ENCODE results near the gene LRIG2. TPM values are rescaled to one million over a fixed set of nuclear protein-coding genes. Genes with fewer than 3 reads are reported as not detected.
"Not testable (repeated sequence)": the region's sequence is repeated elsewhere in the genome, so short reads cannot be mapped to it uniquely, and the experiment has no call there.

Gene LRIG2
- total RNA-seq, 4 donors from 2014 or later, result 8.6 to 13.6 (median 10.7) TPM

DNA sequence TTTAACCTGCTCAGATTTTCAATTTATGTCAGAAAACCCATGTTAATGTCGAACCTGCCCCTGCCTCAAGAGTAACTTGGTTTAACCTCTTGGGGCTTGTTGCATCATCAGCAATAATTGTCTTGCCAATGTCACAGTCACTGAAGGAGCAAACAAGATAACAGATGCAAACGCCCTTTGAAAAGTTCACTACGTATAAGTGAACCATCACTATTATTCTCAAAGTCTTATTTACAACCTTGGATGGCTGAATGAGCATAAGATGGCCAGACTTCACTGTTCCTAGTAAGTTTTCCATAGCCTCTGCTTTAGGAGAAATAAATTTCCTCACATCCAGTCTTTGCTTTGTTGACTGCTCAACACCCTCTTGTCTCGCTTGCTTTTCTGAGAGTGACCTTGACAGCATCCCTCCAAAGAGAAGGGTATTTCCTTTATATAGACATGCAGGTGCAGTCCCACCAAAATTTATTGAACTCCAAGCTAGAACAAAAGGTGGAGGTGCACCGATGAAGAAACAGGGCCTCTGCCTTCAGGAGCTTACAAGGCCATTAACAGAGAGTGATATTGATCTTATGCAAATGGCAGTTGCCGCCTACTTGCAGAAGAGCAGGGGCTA lies 749 bp upstream of the LRIG2 start:
- Histone ChIP-seq H3K27ac (peak overlapping the region; percentile 77 to 98 (median 95)), H3K27me3 (no peaks in the 10 kb centered on the region), H3K9me3 (no peaks in the 10 kb centered on the region), H3K36me3 (no peaks in the 10 kb centered on the region), H3K4me1 (peaks cover 4 to 49% (median 11%) of the 10 kb centered on the region in 3 donors), H3K4me3 (peak overlapping the region; percentile 82 to 90)
- ATAC-seq, result no peak
- WGBS, 2 donors (ENCODE audit: low coverage in 1 of 2), result 73 to 75% methylated on average over 3 of the region's 6 CpGs
- TF ChIP-seq POLR2AphosphoS5 (IDR thresholded peaks at IDR 0.05), result no peak
- TF ChIP-seq EP300 (IDR thresholded peaks at IDR 0.05), result no peak
- no peak for TF ChIP-seq CTCF (IDR thresholded peaks at IDR 0.05)
- TF ChIP-seq POLR2A (IDR thresholded peaks at IDR 0.05), result no peak

DNA sequence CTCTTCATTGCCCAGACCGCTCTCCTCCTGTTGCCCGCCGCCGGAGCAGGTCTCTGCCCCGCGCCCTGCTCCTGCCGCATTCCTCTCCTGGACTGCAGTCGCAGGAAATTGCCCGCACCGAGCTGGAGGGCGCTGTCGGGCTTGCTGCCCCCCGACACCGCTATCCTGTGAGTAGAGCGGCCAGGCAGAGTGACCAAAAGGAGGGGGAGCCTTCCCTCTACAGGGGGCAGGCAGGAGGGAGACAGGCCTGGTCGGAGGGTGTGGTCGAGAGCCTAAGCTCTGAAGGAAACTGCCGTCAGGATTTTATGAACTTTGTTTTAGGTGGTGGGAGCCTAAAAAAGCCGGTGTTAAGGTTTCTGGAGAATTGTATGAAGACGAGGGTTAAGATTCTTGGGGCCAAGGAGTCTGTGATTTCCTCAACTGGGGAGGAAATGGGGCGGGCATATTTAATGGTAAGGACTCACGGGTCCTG lies 517 bp downstream of the LRIG2 start:
- H3K36me3 ChIP-seq, result peaks cover 0 to 7% of the 10 kb centered on the region in 2 donors
- 0% methylated on average over 5 of the region's 22 CpGs; no CpG with 5 or more reads in 1 of the 2 donors for WGBS, 2 donors (ENCODE audit: low coverage in 1 of 2)
- no peaks in the 10 kb centered on the region for H3K27me3 ChIP-seq
- H3K4me1 ChIP-seq, result peaks cover 4 to 49% (median 11%) of the 10 kb centered on the region in 3 donors
- TF ChIP-seq CTCF (IDR thresholded peaks at IDR 0.05), result peak in 3 of 4 experiments; percentile 41 to 62 (median 43)
- TF ChIP-seq EP300 (IDR thresholded peaks at IDR 0.05), result no peak
- H3K4me3 ChIP-seq, result peak overlapping the region; percentile 82 to 90
- H3K9me3 ChIP-seq, result no peaks in the 10 kb centered on the region
- peak overlapping the region; percentile 77 to 98 (median 95) for H3K27ac ChIP-seq
- peak; percentile 60 for ATAC-seq

- no peak for ATAC-seq
- Histone ChIP-seq H3K4me3 (peak overlapping the region; percentile 82 to 90), H3K27me3 (no peaks in the 10 kb centered on the region), H3K27ac (peak overlapping the region in 3 of 4 donors; percentile 92 to 98 (median 98)), H3K4me1 (peaks cover 4 to 49% (median 11%) of the 10 kb centered on the region in 3 donors), H3K9me3 (no peaks in the 10 kb centered on the region), H3K36me3 (peaks cover 0 to 14% of the 10 kb centered on the region in 2 donors)
- no peak for TF ChIP-seq EP300 (IDR thresholded peaks at IDR 0.05)
- no peak for TF ChIP-seq CTCF (IDR thresholded peaks at IDR 0.05)
- no peak for TF ChIP-seq POLR2A (IDR thresholded peaks at IDR 0.05)
- no peak for TF ChIP-seq POLR2AphosphoS5 (IDR thresholded peaks at IDR 0.05)
- 23 to 69% methylated on average over 3 to 6 of the region's 6 CpGs for WGBS, 2 donors (ENCODE audit: low coverage in 1 of 2)
Observed at GRCh38 chr1:113074237-113074636, 1.2 kb downstream of the LRIG2 start.

DNA sequence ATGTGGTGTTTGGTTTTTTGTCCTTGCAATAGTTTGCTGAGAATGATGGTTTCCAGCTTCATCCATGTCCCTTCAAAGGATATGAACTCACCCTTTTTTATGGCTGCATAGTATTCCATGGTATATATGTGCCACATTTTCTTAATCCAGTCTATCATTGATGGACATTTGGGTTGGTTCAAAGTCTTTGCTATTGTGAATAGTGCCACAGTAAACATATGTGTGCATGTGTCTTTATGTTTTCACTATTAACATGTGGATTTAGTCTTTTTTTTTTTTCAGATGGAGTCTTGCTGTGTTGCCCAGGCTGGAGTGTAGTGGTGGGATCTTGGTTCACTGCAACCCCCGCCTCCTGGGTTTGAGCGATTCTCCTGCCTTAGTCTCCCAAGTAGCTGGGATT lies 5.0 kb downstream of the LRIG2 start:
- not testable (repeated sequence) for H3K27ac ChIP-seq, H3K4me3 ChIP-seq, H3K27me3 ChIP-seq, H3K9me3 ChIP-seq, ATAC-seq
- Histone ChIP-seq H3K4me1 (peaks cover 0 to 37% (median 5%) of the 10 kb centered on the region in 3 donors), H3K36me3 (peaks cover 0 to 22% of the 10 kb centered on the region in 2 donors)
- WGBS, 2 donors (ENCODE audit: low coverage in 1 of 2), result 100% methylated on average over 2 of the region's 2 CpGs; no CpG with 5 or more reads in 1 of the 2 donors

DNA sequence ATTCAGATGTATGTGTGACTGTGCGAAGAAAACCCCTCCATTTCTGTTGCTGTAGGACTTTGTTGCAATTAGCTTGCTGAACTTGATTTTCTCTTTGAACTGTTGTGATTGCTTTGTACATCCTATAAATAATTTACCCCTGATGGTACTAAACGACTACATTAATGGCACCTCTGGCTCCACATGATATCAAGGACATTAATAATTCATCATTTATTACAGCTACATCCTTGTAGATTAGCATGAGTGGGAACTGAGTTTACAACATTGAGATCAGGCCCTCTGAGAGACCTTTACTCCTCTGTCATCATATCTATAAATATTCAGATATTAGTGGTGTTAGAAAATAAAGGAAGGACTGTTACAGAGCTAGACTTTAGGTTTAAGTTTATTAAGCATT lies 13.5 kb downstream of the LRIG2 start:
- Histone ChIP-seq H3K4me1 (peaks cover 0 to 21% (median 0%) of the 10 kb centered on the region in 3 donors), H3K4me3 (no peak overlapping the region), H3K27me3 (no peaks in the 10 kb centered on the region), H3K27ac (no peak overlapping the region), H3K9me3 (no peaks in the 10 kb centered on the region), H3K36me3 (peaks cover 0 to 5% of the 10 kb centered on the region in 2 donors)
- WGBS, 2 donors (ENCODE audit: low coverage in 1 of 2), result 46 to 78% methylated on average over 2 of the region's 2 CpGs
- TF ChIP-seq CTCF (IDR thresholded peaks at IDR 0.05) (no peak), EP300 (IDR thresholded peaks at IDR 0.05) (no peak), POLR2A (IDR thresholded peaks at IDR 0.05) (no peak), POLR2AphosphoS5 (IDR thresholded peaks at IDR 0.05) (no peak)
- no peak for ATAC-seq

All from gastroesophageal sphincter (tissue), 4 donors.